Right forelimb (tissue), 1 donor: ENCODE data around the gene RHBDF2.
"Not testable (repeated sequence)": the region's sequence is repeated elsewhere in the genome, so short reads cannot be mapped to it uniquely, and the experiment has no call there.

ENCODE experiments used
- DNase-seq: peaks from one replicate; pipeline ENCODE4 v3.0.0-alpha.2; 2018

Gene RHBDF2

GRCh38 chr17:76537578-76538280, 36.5 kb upstream of the RHBDF2 start, which contains the start of gene CYGB:
Gene CYGB, minus strand, starts transcription at chr17:76537709. Its CDS starts 167 bp downstream, at chr17:76537542.
- DNase-seq: no peak

- no peak for DNase-seq
These were observed 36.0 kb upstream of the RHBDF2 start for GRCh38 chr17:76537288-76537577.

GRCh38 chr17:76536511-76537287, 35.5 kb upstream of the RHBDF2 start:
- no peak for DNase-seq

- no peak for DNase-seq
These were observed 34.7 kb upstream of the RHBDF2 start for GRCh38 chr17:76535788-76536510.

- DNase-seq: no peak
These were observed 33.9 kb upstream of the RHBDF2 start for GRCh38 chr17:76534831-76535732.

GRCh38 chr17:76533640-76534359, 32.6 kb upstream of the RHBDF2 start:
- not testable (repeated sequence) for DNase-seq

GRCh38 chr17:76532072-76532651, 30.9 kb upstream of the RHBDF2 start:
- DNase-seq: no peak

GRCh38 chr17:76531486-76532038, 30.3 kb upstream of the RHBDF2 start:
- no peak for DNase-seq

- DNase-seq: no peak
These were observed 29.7 kb upstream of the RHBDF2 start for GRCh38 chr17:76530811-76531485.

- DNase-seq: peak; percentile 81
These were observed 29.0 kb upstream of the RHBDF2 start for GRCh38 chr17:76530095-76530723.

- DNase-seq: peak; percentile 90
These were observed 28.2 kb upstream of the RHBDF2 start for GRCh38 chr17:76529224-76530094.

GRCh38 chr17:76528528-76529223, 27.5 kb upstream of the RHBDF2 start:
- no peak for DNase-seq

GRCh38 chr17:76528156-76528527, 26.9 kb upstream of the RHBDF2 start:
- no peak for DNase-seq

GRCh38 chr17:76527430-76528111, 26.3 kb upstream of the RHBDF2 start:
- no peak for DNase-seq

- DNase-seq: not testable (repeated sequence)
These were observed 25.8 kb upstream of the RHBDF2 start for GRCh38 chr17:76527016-76527415.

GRCh38 chr17:76525513-76525833, 24.2 kb upstream of the RHBDF2 start:
- not testable (repeated sequence) for DNase-seq

- no peak for DNase-seq
These were observed 23.6 kb upstream of the RHBDF2 start for GRCh38 chr17:76524598-76525512.
